Mesenchymal stem cell (in vitro differentiated cells and primary cell): ENCODE measurements around the gene PDE4A.
"Not testable (repeated sequence)": the region's sequence is repeated elsewhere in the genome, so short reads cannot be mapped to it uniquely, and the experiment has no call there.

ENCODE experiments used
- DNase-seq: peaks from one replicate; pipeline ENCODE4 v3.0.0-alpha.2; 2013
- H2AFZ ChIP-seq: one replicate; pipeline ENCODE4 v1.6.1; 2013; ENCODE audit warnings: low read depth, mild to moderate bottlenecking, control low read depth, inconsistent platforms, low read length, moderate library complexity
- H2AK5ac ChIP-seq: 2 replicates; pipeline ENCODE4 v1.6.1; 2013; ENCODE audit warnings: low read length, moderate library complexity, mild to moderate bottlenecking, inconsistent platforms; ENCODE audit not compliant: severe bottlenecking
- H2BK120ac ChIP-seq: one replicate; pipeline ENCODE4 v1.6.1; 2013; ENCODE audit warnings: low read depth, mild to moderate bottlenecking, inconsistent platforms, low read length, moderate library complexity
- H2BK12ac ChIP-seq, 2 experiments: one replicate each; pipeline ENCODE4 v1.6.1; 2013; ENCODE audit warnings: inconsistent platforms in 2 of 2, low read length in 2 of 2, mild to moderate bottlenecking in 2 of 2, moderate library complexity in 2 of 2, control low read depth in 1 of 2
- H2BK15ac ChIP-seq: one replicate; pipeline ENCODE4 v1.6.1; 2013; ENCODE audit warnings: mild to moderate bottlenecking, low read depth, inconsistent platforms; ENCODE audit not compliant: poor library complexity, severe bottlenecking
- H2BK5ac ChIP-seq: 2 replicates; pipeline ENCODE4 v1.6.1; 2013; ENCODE audit warnings: low read depth, mild to moderate bottlenecking, low read length, control low read depth, inconsistent platforms; ENCODE audit not compliant: poor library complexity, severe bottlenecking
- H3K14ac ChIP-seq, 2 experiments: one replicate each; pipeline ENCODE4 v1.6.1; 2013; ENCODE audit warnings: inconsistent platforms in 2 of 2, low read length in 2 of 2, control low read depth in 1 of 2, mild to moderate bottlenecking in 1 of 2, moderate library complexity in 1 of 2
- H3K18ac ChIP-seq, 2 experiments: one replicate each; pipeline ENCODE4 v1.6.1; 2013; ENCODE audit warnings: inconsistent platforms in 2 of 2, low read length in 2 of 2, control low read depth in 1 of 2, low read depth in 1 of 2, mild to moderate bottlenecking in 1 of 2
- H3K23ac ChIP-seq, 2 experiments: one replicate each; pipeline ENCODE4 v1.6.1; 2013; ENCODE audit warnings: inconsistent platforms in 2 of 2, low read length in 2 of 2, mild to moderate bottlenecking in 2 of 2, moderate library complexity in 2 of 2, control low read depth in 1 of 2
- H3K27ac ChIP-seq: 2 replicates; pipeline ENCODE4 v1.5.1; 2013; ENCODE audit warnings: mild to moderate bottlenecking, moderate library complexity, low read length, control low read depth, inconsistent platforms; ENCODE audit not compliant: poor library complexity, severe bottlenecking
- H3K27me3 ChIP-seq, 2 experiments: 2 replicates each; pipeline versions ENCODE4 v1.6.1 to v1.7.0; 2013; ENCODE audit warnings: low read length in 2 of 2, mild to moderate bottlenecking in 2 of 2, moderate library complexity in 2 of 2, control low read depth in 1 of 2, inconsistent platforms in 1 of 2; ENCODE audit not compliant: control insufficient read depth in 1 of 2, insufficient read depth in 1 of 2
- H3K36me3 ChIP-seq, 2 experiments: 2 replicates each; pipeline versions ENCODE4 v1.6.1 to v1.7.0; 2013; ENCODE audit warnings: low read length in 2 of 2, control low read depth in 1 of 2, inconsistent platforms in 1 of 2, low read depth in 1 of 2, mild to moderate bottlenecking in 1 of 2; ENCODE audit not compliant: insufficient read depth in 2 of 2, control insufficient read depth in 1 of 2
- H3K4ac ChIP-seq, 2 experiments: one replicate each; pipeline ENCODE4 v1.6.1; 2013; ENCODE audit warnings: inconsistent platforms in 2 of 2, low read length in 2 of 2, mild to moderate bottlenecking in 2 of 2, moderate library complexity in 2 of 2, control low read depth in 1 of 2, low read depth in 1 of 2
- H3K4me1 ChIP-seq: 2 replicates; pipeline ENCODE4 v1.6.1; 2013; ENCODE audit warnings: low read depth, low read length, control low read depth; ENCODE audit not compliant: control insufficient read depth, insufficient read depth
- H3K4me2 ChIP-seq: 2 replicates; pipeline ENCODE4 v1.6.1; 2013; ENCODE audit warnings: low read length, mild to moderate bottlenecking, inconsistent platforms; ENCODE audit not compliant: poor library complexity, severe bottlenecking
- H3K4me3 ChIP-seq, 2 experiments: 2 replicates each; pipeline versions ENCODE4 v1.5.1 to v1.7.0; 2013; ENCODE audit warnings: low read length in 2 of 2, mild to moderate bottlenecking in 2 of 2, control low read depth in 1 of 2, low read depth in 1 of 2; ENCODE audit not compliant: insufficient read depth in 1 of 2
- H3K79me1 ChIP-seq: replicated peaks from 2 replicates; pipeline ENCODE4 v1.6.1; 2013; ENCODE audit warnings: mild to moderate bottlenecking, control low read depth, low read length, inconsistent platforms; ENCODE audit not compliant: poor library complexity, severe bottlenecking
- H3K9ac ChIP-seq: 2 replicates; pipeline ENCODE4 v1.7.0; 2013; ENCODE audit warnings: mild to moderate bottlenecking, low read length, moderate library complexity
- H3K9me3 ChIP-seq: 2 replicates; pipeline ENCODE4 v1.7.0; 2013; ENCODE audit warnings: mild to moderate bottlenecking, low read length; ENCODE audit not compliant: control insufficient read depth
- H4K8ac ChIP-seq: one replicate; pipeline ENCODE4 v1.6.1; 2013; ENCODE audit warnings: inconsistent platforms, mild to moderate bottlenecking, low read length, moderate library complexity
- H4K91ac ChIP-seq: one replicate; pipeline ENCODE4 v1.6.1; 2013; ENCODE audit warnings: mild to moderate bottlenecking, low read length, inconsistent platforms
- WGBS: methylation state at CpG from one replicate; pipeline ENCODE4 v1.1.7; 2013; ENCODE audit warnings: mixed read lengths; 5-methylcytosine and 5-hydroxymethylcytosine counted together

PDE4A gene

DNA sequence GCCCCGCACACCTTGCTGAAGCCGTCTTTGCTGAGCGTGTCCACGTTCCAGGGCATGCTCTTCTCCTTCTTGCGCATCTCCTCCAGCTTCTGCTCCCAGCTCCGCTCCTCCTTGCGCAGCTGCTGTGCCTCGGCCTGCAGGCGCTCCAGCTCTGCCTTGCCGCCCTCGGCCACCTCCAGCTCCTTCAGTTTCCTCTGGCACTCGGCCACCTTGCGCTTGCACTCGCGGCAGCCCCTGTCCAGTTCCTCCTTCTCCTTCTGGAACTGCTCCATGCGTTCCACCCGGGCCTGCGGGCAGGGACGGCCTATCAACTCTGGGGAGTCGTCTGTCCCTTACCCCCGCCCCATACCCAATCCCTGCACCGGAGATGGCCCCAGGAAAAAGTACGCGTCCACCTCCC, 24.4 kb upstream of the PDE4A start:
- Histone ChIP-seq H3K18ac (no peak overlapping the region), H3K9me3 (no peaks in the 10 kb centered on the region), H2BK120ac (no peak overlapping the region), H3K79me1 (peaks cover 23% of the 10 kb centered on the region), H2BK12ac (no peak overlapping the region), H3K9ac (no peak overlapping the region), H2AK5ac (no peak overlapping the region), H3K4me1 (peaks cover 7% of the 10 kb centered on the region), H2BK15ac (no peak overlapping the region), H2AFZ (no peak overlapping the region), H3K4ac (no peak overlapping the region), H3K14ac (no peak overlapping the region), H3K4me2 (no peak overlapping the region), H2BK5ac (no peak overlapping the region), H4K91ac (no peak overlapping the region), H4K8ac (no peak overlapping the region), H3K27me3 (no peaks in the 10 kb centered on the region), H3K36me3 (peaks cover 69 to 84% of the 10 kb centered on the region in 2 experiments), H3K23ac (no peak overlapping the region), H3K4me3 (no peak overlapping the region), H3K27ac (no peak overlapping the region)
- no peak for DNase-seq
- 98% methylated on average over 24 of the region's 24 CpGs for WGBS

DNA sequence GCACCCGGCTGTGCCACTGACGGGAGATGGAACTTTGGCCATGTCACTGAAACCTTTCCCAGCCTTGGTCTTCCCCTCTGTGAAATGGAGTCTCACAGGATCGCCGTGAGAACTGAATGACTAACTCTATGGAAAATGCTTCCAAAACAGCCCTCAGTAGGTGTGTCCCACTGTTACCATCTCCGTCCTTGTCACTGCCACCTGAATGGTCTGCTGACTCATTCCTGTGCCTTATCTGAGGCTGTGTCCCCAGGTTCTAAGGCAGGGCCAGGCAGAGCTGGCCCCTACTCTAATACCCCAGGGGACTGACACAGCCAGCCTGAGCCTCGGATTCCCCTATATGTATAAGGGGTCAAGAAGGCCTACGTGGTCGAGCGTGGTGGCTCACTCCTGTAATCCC, 21.5 kb upstream of the PDE4A start:
- DNase-seq: no peak
- H3K23ac ChIP-seq: no peak overlapping the region
- H4K91ac ChIP-seq: no peak overlapping the region
- no peak overlapping the region for H3K4ac ChIP-seq
- peak overlapping the region; percentile 33 for H2BK15ac ChIP-seq
- no peaks in the 10 kb centered on the region for H3K9me3 ChIP-seq
- 98% methylated on average over 9 of the region's 9 CpGs for WGBS
- no peak overlapping the region for H2BK12ac ChIP-seq
- H4K8ac ChIP-seq: no peak overlapping the region
- H2AK5ac ChIP-seq: no peak overlapping the region
- H3K36me3 ChIP-seq: peaks cover 47 to 61% of the 10 kb centered on the region in 2 experiments
- H3K9ac ChIP-seq: no peak overlapping the region
- no peak overlapping the region for H2AFZ ChIP-seq
- no peaks in the 10 kb centered on the region for H3K27me3 ChIP-seq
- H3K79me1 ChIP-seq: peaks cover 18% of the 10 kb centered on the region
- H3K4me1 ChIP-seq: peaks cover 9% of the 10 kb centered on the region
- H2BK120ac ChIP-seq: no peak overlapping the region
- H3K14ac ChIP-seq: no peak overlapping the region
- no peak overlapping the region for H3K18ac ChIP-seq
- no peak overlapping the region for H3K27ac ChIP-seq
- H3K4me2 ChIP-seq: no peak overlapping the region
- no peak overlapping the region for H2BK5ac ChIP-seq
- no peak overlapping the region for H3K4me3 ChIP-seq

DNA sequence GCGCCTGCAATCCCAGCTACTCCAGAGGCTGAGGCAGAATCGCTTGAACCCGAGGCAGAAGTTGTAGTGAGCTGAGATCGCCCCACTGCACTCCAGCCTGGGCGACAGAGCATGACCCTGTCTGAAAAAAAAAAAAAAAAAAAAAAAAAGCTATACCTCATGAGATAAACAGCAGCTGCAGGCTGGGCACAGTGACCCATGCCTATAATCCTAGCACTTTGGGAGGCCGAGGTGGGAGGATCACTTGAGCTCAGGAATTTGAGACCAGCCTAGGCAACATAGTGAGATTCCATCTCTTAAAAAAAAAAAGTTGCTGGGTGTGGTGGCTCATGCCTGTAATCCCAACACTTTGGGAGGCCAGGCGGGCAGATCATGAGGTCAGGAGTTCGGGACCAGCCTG, 21.0 kb upstream of the PDE4A start:
- not testable (repeated sequence) for DNase-seq, H2BK120ac ChIP-seq, H2AK5ac ChIP-seq, H3K4ac ChIP-seq, H3K9me3 ChIP-seq, H3K23ac ChIP-seq, H2BK12ac ChIP-seq, H3K14ac ChIP-seq, H2AFZ ChIP-seq, H3K4me2 ChIP-seq, H2BK5ac ChIP-seq, H3K27ac ChIP-seq, H3K27me3 ChIP-seq, H4K8ac ChIP-seq, H2BK15ac ChIP-seq, H3K9ac ChIP-seq, H3K4me3 ChIP-seq, H4K91ac ChIP-seq, H3K18ac ChIP-seq
- H3K4me1 ChIP-seq: peaks cover 11% of the 10 kb centered on the region
- peaks cover 18% of the 10 kb centered on the region for H3K79me1 ChIP-seq
- peaks cover 43 to 56% of the 10 kb centered on the region in 2 experiments for H3K36me3 ChIP-seq
- 97% methylated on average over 7 of the region's 8 CpGs for WGBS

DNA sequence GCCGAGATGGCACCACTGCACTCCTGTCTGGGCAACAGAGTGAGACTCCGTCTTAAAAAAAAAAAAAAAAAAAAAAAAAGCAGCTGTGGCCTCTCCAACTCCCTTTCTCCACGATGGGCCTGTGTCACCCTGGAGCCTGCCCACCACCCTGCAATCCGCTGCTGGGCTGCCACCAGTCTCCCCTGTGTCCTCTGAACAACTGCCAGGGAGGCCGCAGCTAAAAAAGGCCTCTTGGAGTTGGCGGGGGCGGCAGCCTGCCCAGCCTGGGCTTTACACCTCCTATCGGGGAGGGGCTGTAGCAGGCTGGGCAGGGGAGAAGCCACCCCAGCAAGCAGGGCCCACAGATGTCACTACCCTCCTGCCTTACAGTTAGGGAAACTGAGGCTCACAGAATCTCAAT, 20.5 kb upstream of the PDE4A start:
- peaks cover 39 to 50% of the 10 kb centered on the region in 2 experiments for H3K36me3 ChIP-seq
- no peak overlapping the region for H2BK120ac ChIP-seq
- peaks cover 0 to 5% of the 10 kb centered on the region in 2 experiments for H3K27me3 ChIP-seq
- H2BK5ac ChIP-seq: no peak overlapping the region
- H4K91ac ChIP-seq: no peak overlapping the region
- H2AK5ac ChIP-seq: no peak overlapping the region
- no peak overlapping the region for H3K4ac ChIP-seq
- no peaks in the 10 kb centered on the region for H3K9me3 ChIP-seq
- H2AFZ ChIP-seq: no peak overlapping the region
- over 99% methylated on average over 7 of the region's 8 CpGs for WGBS
- H3K9ac ChIP-seq: no peak overlapping the region
- H3K18ac ChIP-seq: no peak overlapping the region
- H3K27ac ChIP-seq: no peak overlapping the region
- no peak overlapping the region for H2BK12ac ChIP-seq
- peaks cover 16% of the 10 kb centered on the region for H3K4me1 ChIP-seq
- H4K8ac ChIP-seq: no peak overlapping the region
- DNase-seq: no peak
- H3K4me3 ChIP-seq: no peak overlapping the region
- H3K79me1 ChIP-seq: peaks cover 18% of the 10 kb centered on the region
- H2BK15ac ChIP-seq: no peak overlapping the region
- H3K23ac ChIP-seq: no peak overlapping the region
- no peak overlapping the region for H3K14ac ChIP-seq
- no peak overlapping the region for H3K4me2 ChIP-seq
